Mucosa of descending colon (tissue), 3 donors: ENCODE results near the gene RFX4. TPM values are rescaled to one million over a fixed set of nuclear protein-coding genes. Genes with fewer than 3 reads are reported as not detected.

Source experiments
- ATAC-seq: fragments of 200-7000 bp; cut with Tn5 transposase; one replicate; pipeline ENCODE4 v1.9.1; 2020; ENCODE audit warnings: mild to moderate bottlenecking, moderate library complexity
- DNase-seq, 3 donors: peaks; one replicate each; pipeline ENCODE4 v3.0.0-alpha.2; 2020
- H3K36me3 ChIP-seq: fragments of 200-600 bp; one replicate; pipeline ENCODE4 v1.8.0; 2021; ENCODE audit warnings: low read depth, mild to moderate bottlenecking
- H3K4me1 ChIP-seq: fragments of 200-600 bp; one replicate; pipeline ENCODE4 v1.8.0; 2021; ENCODE audit warnings: low read depth, mild to moderate bottlenecking
- H3K4me3 ChIP-seq: fragments of 200-600 bp; one replicate; pipeline ENCODE4 v1.8.0; 2021; ENCODE audit warnings: mild to moderate bottlenecking
- H3K9me3 ChIP-seq: fragments of 200-600 bp; one replicate; pipeline ENCODE4 v1.8.0; 2021; ENCODE audit warnings: mild to moderate bottlenecking
- intact Hi-C, 2 donors: fragments of 100-400 bp; cut with DNase I in 1 of 2; cut with micrococcal nuclease in 1 of 2; formaldehyde crosslinking; loops; one replicate each; pipeline versions ENCODE4 v1.11.0 to v1.11.1; 2022; cut with DNase I, micrococcal nuclease
- total RNA-seq, 3 donors: library from RNA; stranded (reverse); fragmentation: NEBNext Ultra II Directional in 2 of 3; extraction: Animal tissue kit (Norgen Biotek cat#: 25700) in 2 of 3; gene quantifications; one replicate each; pipeline versions ENCODE4 v1.2.1 to v1.2.4, GENCODE V29; 2021 to 2023
- TF ChIP-seq, protein P1 (sequence below): fragments of 200-600 bp; IDR thresholded peaks from one replicate; pipeline ENCODE4 v1.8.0; 2022; ENCODE audit warnings: antibody characterized with exemption, mild to moderate bottlenecking
- donor health status: DM: no; HTN: no; CAD: no; lungs with moderate emphysema.
- donor health status: DM: no; HTN: no; CAD: no.
- donor health status: DM: no; HTN: yes; CAD: no.

Gene RFX4
- total RNA-seq, 3 donors from 2014 or later, result not detected

DNA sequence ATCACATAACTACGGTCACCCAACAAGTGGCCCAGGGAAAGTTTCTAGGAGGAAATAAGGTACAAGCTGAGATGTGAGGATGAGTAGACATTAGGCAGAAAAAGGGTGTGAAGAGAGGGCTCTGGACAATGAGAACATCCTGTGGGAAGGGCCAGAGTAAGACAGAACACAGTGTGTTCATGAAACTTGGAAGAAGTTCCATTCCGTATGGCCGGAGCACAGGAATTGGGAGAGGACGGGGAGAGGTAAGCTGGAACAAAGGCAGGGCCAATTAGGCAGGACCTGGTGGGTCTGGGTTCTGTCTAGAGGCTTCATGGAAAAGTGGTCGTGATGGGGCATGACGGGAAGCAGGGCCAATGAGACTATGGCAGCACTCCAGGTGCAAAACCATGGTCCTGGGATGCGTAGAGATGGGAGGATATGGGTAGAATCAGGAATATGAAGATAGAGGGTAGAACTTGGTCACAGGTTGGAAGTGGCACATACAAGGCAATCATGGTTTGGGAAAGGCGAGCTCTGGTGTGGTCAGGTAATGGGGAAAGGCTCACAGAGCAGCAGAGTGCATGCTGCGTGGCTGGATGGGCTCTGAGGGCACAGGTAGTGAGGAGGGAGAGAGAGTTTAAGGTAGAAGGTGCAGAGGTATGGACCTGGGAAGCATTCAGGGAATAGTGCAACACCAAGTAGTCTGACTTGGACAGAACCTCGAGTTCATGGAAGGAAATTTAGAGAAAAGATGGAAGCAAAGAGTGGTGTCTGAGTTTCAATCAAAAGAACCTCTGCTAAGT is 93.0 kb downstream of the RFX4 start:
- no peaks in the 10 kb centered on the region for H3K9me3 ChIP-seq
- ATAC-seq (no peak), DNase-seq (no peak)
- no peaks in the 10 kb centered on the region for H3K4me1 ChIP-seq
- intact Hi-C loops, result no loop called here
- H3K36me3 ChIP-seq, result no peaks in the 10 kb centered on the region
- no peak overlapping the region for H3K4me3 ChIP-seq
- TF ChIP-seq, protein P1, sequence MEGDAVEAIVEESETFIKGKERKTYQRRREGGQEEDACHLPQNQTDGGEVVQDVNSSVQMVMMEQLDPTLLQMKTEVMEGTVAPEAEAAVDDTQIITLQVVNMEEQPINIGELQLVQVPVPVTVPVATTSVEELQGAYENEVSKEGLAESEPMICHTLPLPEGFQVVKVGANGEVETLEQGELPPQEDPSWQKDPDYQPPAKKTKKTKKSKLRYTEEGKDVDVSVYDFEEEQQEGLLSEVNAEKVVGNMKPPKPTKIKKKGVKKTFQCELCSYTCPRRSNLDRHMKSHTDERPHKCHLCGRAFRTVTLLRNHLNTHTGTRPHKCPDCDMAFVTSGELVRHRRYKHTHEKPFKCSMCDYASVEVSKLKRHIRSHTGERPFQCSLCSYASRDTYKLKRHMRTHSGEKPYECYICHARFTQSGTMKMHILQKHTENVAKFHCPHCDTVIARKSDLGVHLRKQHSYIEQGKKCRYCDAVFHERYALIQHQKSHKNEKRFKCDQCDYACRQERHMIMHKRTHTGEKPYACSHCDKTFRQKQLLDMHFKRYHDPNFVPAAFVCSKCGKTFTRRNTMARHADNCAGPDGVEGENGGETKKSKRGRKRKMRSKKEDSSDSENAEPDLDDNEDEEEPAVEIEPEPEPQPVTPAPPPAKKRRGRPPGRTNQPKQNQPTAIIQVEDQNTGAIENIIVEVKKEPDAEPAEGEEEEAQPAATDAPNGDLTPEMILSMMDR, result no peak

DNA sequence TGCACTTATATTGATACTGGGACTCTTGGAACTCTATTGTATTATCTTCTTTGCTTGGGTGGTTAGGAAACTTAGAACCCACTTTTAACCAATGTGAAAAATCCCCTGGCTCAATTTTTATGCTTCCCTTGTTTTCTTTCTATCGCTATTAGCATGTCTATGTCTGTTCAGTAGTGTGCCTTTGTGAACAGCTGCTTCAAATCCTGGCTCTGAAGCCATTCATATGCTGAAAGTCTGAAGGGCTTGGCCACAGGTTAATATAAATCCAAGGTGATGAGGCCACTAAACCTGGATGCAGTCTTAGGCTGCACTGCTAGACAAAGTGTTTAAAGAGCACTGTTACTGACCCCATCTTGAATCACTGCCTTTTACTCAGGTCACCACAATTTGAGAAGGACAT is 96.8 kb downstream of the RFX4 start:
- Histone ChIP-seq H3K4me1 (no peaks in the 10 kb centered on the region), H3K4me3 (no peak overlapping the region), H3K9me3 (no peaks in the 10 kb centered on the region), H3K36me3 (no peaks in the 10 kb centered on the region)
- TF ChIP-seq, protein P1, result no peak
- intact Hi-C loops, result no loop called here
- DNase-seq (no peak), ATAC-seq (no peak)

DNA sequence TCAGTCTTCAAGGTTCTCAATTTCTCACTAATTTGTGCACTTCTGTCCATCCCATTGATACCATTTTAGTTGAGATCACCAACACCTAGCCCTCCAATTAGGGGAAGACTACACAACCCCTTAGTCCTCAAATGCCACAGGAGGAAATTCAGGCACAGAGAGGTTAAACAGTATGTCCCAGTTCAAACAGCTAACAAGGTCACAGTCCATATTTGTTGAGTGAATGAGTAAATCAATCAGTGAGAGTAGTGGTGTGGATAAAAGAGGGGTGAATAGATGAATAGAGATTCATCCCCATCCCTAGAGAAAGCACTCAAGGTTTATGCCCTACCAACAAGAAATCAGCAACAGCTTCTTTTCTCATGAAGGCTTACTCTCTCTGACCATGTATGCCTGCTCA is 97.5 kb downstream of the RFX4 start:
- Histone ChIP-seq H3K4me1 (no peaks in the 10 kb centered on the region), H3K4me3 (no peak overlapping the region), H3K36me3 (no peaks in the 10 kb centered on the region), H3K9me3 (no peaks in the 10 kb centered on the region)
- ATAC-seq (no peak), DNase-seq (no peak)
- intact Hi-C loops, result no loop called here
- TF ChIP-seq, protein P1, result no peak

DNA sequence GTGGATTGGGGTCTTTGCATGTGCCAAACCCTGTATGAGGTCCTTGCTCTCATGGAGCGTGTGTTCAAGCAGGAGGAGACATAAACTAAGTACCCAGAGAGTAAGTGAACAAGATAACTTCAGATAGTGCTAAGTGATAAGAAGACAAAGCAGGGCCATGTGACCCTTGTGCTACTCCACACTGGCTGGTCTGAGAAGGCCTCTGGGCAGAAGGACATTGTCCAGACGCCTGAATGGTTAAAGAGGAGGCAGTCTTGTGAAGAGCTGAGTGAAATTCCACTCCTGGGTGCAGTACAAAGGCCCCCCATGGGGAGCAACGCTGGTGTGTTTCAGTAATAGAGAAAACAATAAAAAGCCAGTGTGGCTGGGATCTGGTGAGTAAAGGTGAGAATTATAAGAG is 98.4 kb downstream of the RFX4 start:
- TF ChIP-seq, protein P1, result no peak
- DNase-seq (no peak), ATAC-seq (no peak)
- intact Hi-C loops, result no loop called here
- Histone ChIP-seq H3K36me3 (no peaks in the 10 kb centered on the region), H3K4me3 (no peak overlapping the region), H3K9me3 (no peaks in the 10 kb centered on the region), H3K4me1 (no peaks in the 10 kb centered on the region)

DNA sequence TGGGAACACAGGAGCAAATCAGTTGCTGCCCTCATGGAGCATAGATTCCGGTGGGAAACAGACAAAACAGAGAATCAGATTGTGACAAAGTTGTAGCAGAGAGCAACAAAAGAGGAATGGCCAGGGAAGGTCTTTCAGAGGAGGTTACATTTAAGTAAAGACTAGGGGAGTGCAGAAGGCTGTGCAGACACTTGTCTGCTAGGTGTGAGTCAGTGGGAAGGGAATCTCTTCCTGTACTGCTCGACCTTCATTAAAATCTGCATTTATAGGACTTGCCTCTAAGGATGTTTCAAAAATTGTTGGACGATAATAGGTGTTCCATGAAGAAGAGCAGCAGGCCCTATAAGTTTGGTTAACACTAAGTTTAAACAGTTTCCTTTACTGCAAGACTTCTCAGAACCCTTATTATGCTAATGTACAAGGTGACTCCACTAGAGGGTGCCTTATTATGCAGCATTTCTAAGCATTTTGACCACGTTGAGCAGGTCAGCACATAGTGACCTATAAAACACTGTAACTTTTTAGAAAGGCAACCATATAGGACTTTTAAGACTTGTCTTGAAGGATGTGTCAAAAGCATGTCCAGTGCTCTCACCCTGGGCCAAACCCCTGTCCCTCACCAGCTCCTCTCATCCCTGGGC is 99.9 kb downstream of the RFX4 start:
- Histone ChIP-seq H3K36me3 (no peaks in the 10 kb centered on the region), H3K9me3 (no peaks in the 10 kb centered on the region), H3K4me3 (no peak overlapping the region), H3K4me1 (no peaks in the 10 kb centered on the region)
- DNase-seq (peak in 1 of 3 donors; percentile 25), ATAC-seq (peak; percentile 72)
- intact Hi-C loops, result no loop called here
- TF ChIP-seq, protein P1, result no peak
